Measurements from ENCODE around the gene FCRL4. TPM values are rescaled to one million over a fixed set of nuclear protein-coding genes. Genes with fewer than 3 reads are reported as not detected.

Gene FCRL4
- total RNA-seq, result not detected in 2 replicates
- not detected in 2 replicates for polyA plus RNA-seq
- not detected in 2 replicates for polyA plus RNA-seq (2011; cell fraction: cytosol; rRNA removed)
- not detected in 2 replicates for polyA plus RNA-seq (2011; cell fraction: nucleus; rRNA removed)
- not detected in 2 replicates for polyA plus RNA-seq (2012)
- not detected in 2 replicates for polyA minus RNA-seq
- polyA minus RNA-seq (2011; cell fraction: cytosol; rRNA and poly(A)+ RNA removed), result not detected
- polyA minus RNA-seq (2011; cell fraction: nucleus; rRNA and poly(A)+ RNA removed), result not detected in 2 replicates
- not detected for Bru-seq, nascent RNA
- BruChase-seq, experiment 1, labeled RNA remaining after a 6-hour chase, result not detected
- BruChase-seq, experiment 2, labeled RNA remaining after a 2-hour chase, result not detected
- long read RNA-seq, result 0 reads

DNA sequence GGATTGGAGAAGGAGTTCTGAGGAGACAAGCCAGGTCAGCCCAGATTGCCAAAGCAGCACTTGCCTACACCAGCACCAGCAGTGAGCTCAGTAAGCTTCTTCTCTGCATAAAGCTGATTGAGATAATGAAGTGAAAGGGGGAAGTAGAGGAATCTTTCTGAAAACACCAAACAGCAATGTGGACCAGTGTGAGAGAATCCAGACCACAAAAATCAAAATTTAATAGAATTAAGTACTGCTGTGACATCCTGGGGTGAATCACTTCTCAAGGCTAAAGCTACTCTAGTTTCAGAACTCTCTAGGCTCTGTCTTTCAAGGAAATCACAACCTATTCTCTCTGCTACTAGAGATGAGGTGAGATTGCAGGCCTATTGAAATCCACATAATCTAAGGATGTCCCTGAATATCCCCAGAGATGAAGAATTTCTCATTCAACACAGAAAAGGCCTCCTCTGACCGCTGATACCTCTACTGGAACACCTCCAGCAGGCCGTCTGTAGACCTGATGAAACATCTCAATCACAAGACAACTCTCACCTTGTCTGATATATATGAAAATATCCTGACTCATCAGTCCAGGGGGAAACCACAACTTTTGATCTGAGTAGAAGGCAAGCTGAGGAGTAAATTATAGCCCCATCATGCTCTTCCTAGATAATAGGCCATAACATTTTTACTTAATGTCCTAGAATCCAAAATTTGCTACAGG is at the start of gene FCRL4:
TSS of gene FCRL4 (minus strand) at position 127 of the 709 bp plus-strand sequence. CDS start 141 bp downstream, outside the sequence.
- FAIRE-seq, result no peak
- intact Hi-C loops (cut with micrococcal nuclease), result no loop called here
- Histone ChIP-seq H3K9me3 (replicated peaks; ENCODE audit: control insufficient read depth, insufficient read depth, low read length) (no peaks in the 10 kb centered on the region), H3K9ac (replicated peaks; ENCODE audit: extremely low read depth, insufficient read depth, low read length) (no peak within 1 kb of the TSS), H3K27me3 (ENCODE audit: control insufficient read depth in 2 of 2, insufficient read depth in 2 of 2, low read length in 2 of 2) (no peaks in the 10 kb centered on the region), H3K4me3 (replicated peaks in 1 of 3; ENCODE audit: insufficient read depth in 1 of 3, low read depth in 1 of 3, low read length in 3 of 3) (no peak within 1 kb of the TSS), H3K4me1 (ENCODE audit: control insufficient read depth, extremely low read depth, insufficient read depth, low read length) (no peaks in the 10 kb centered on the region), H3K4me2 (ENCODE audit: insufficient read depth, low read length) (no peak within 1 kb of the TSS), H3K27ac (ENCODE audit: insufficient read depth, low read depth, low read length) (no peak within 1 kb of the TSS), H3K9me1 (replicated peaks; ENCODE audit: control insufficient read depth, extremely low read depth, insufficient read depth, low read length) (no peaks in the 10 kb centered on the region), H4K20me1 (replicated peaks; ENCODE audit: control insufficient read depth, extremely low read depth, insufficient read depth, low read length) (no peaks in the 10 kb centered on the region), H2AFZ (ENCODE audit: low read depth, low read length) (no peak within 1 kb of the TSS), H3K79me2 (ENCODE audit: control insufficient read depth, insufficient read depth, low read length) (no peaks in the 10 kb centered on the region), H3K36me3 (ENCODE audit: control insufficient read depth in 2 of 2, extremely low read depth in 1 of 2, insufficient read depth in 2 of 2, low read length in 2 of 2) (no peaks in the 10 kb centered on the region)
- dilution Hi-C loops (cut with MboI; ENCODE audit: extremely low pct_ligation_motif_present, low sequenced_read_pairs), result no loop called here
- no peak for DNase-seq (ENCODE audit: low read depth, low spot score)
- ChIA-PET POLR2A (no interaction called here), CTCF (interaction anchor here (1.3 kb wide), 1 partner anchor 18 kb away, joined by 3 read pairs; no protein-coding TSS in a partner anchor)
- BruUV-seq (replicated peaks), result no TSS peak
- no peak for TF ChIP-seq EZH2 (IDR thresholded peaks at IDR 0.05; ENCODE audit: borderline replicate concordance, low read depth, low read length, severe bottlenecking)
- no peak for TF ChIP-seq POLR2A (IDR thresholded peaks at IDR 0.05; ENCODE audit: low read depth, low read length)
- TF ChIP-seq, protein P1, sequence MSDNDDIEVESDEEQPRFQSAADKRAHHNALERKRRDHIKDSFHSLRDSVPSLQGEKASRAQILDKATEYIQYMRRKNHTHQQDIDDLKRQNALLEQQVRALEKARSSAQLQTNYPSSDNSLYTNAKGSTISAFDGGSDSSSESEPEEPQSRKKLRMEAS (IDR thresholded peaks at IDR 0.05; ENCODE audit: insufficient read depth, insufficient read length), result no peak
- TF ChIP-seq POLR2AphosphoS5 (IDR thresholded peaks at IDR 0.05; ENCODE audit: insufficient read depth, low read depth, low read length), result no peak
- TF ChIP-seq FOS (IDR thresholded peaks at IDR 0.05; ENCODE audit: borderline replicate concordance, insufficient read depth, low read length), result no peak
- TF ChIP-seq GATA2 (IDR thresholded peaks at IDR 0.05; ENCODE audit: insufficient read depth, insufficient read length, low read depth, low read length), result no peak
- TF ChIP-seq, protein P2, sequence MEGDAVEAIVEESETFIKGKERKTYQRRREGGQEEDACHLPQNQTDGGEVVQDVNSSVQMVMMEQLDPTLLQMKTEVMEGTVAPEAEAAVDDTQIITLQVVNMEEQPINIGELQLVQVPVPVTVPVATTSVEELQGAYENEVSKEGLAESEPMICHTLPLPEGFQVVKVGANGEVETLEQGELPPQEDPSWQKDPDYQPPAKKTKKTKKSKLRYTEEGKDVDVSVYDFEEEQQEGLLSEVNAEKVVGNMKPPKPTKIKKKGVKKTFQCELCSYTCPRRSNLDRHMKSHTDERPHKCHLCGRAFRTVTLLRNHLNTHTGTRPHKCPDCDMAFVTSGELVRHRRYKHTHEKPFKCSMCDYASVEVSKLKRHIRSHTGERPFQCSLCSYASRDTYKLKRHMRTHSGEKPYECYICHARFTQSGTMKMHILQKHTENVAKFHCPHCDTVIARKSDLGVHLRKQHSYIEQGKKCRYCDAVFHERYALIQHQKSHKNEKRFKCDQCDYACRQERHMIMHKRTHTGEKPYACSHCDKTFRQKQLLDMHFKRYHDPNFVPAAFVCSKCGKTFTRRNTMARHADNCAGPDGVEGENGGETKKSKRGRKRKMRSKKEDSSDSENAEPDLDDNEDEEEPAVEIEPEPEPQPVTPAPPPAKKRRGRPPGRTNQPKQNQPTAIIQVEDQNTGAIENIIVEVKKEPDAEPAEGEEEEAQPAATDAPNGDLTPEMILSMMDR (IDR thresholded peaks at IDR 0.05; ENCODE audit: extremely low read depth in 1 of 2, insufficient read depth in 1 of 2, low read depth in 1 of 2, low read length in 2 of 2), result no peak
- no peak for TF ChIP-seq MYC (IDR thresholded peaks at IDR 0.05; ENCODE audit: low read depth, low read length)
- TF ChIP-seq JUN (IDR thresholded peaks at IDR 0.05; ENCODE audit: borderline replicate concordance, insufficient read depth, insufficient read length, low read depth), result no peak
